Hematopoietic multipotent progenitor cell treated with erythropoietin and hydrocortisone succinate and interleukin-3 and kit ligand, for 15 days (in vitro differentiated cells): Measurements from ENCODE around the gene TRDMT1.

Experiments
- DNase-seq: peaks from one replicate; pipeline ENCODE4 v3.0.0-alpha.2; 2015; ENCODE audit warnings: low spot score

The TRDMT1 gene

DNA sequence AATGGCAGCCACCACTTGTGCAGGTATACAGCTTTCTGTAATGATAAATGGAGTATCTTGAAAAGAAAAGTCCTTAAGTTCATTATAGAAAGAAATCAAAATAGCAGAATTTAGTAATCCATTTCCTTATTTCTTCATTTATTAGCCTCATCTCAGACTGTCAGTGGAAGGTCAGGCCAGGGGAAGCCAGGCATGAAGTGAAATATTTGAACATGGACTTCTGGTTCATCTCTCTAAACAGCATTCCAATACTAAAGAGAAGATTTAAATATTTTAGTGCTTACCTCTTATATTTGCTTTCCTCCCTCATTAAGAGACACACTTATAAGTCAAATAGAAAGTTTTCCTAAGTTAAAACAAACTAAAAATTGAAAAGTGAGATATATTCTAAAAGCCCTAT, 26.8 kb downstream of the TRDMT1 start:
- DNase-seq, result no peak

DNA sequence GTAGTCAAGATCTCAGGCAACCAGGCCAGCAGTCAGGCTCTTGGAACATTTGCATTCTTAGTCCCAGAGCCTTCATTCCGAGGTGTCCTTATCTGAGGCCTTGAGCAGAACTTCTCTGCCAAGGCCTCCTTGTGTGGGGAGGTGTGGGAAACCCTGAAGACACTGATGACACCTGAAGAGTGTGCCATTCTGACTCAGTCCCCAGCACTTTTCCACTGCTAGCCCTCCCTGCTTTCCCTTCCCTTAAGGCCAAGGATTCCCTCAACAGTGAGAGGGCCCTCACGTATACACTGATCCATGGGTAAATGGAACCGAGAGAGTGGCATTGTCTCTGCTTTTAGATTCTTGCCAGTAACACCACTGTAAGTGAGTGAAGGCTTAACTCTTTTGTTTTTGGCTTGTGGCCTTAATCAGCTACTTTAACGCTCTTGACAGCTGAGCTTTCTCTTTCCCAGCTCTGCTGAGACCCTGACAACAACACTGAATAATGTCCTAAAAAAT, 30.3 kb downstream of the TRDMT1 start:
- no peak for DNase-seq

DNA sequence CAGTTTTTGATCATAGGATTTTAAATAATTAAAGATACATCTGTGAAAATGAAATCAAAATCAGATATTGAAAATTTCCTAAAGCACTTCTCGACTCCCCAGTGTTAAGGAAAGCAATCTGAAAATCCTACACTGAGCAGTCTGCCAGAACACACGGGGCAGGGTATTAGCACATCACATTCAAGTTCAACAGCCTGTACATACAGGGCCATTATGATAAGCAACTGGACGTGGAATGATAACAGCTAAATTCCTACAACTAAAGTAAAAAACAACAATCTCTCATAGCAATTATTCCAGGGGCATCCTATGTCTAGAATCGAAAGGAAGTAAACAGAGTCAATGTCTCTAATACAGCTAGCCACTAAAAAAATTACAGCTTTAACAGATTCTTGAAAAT, 31.7 kb downstream of the TRDMT1 start:
- no peak for DNase-seq

DNA sequence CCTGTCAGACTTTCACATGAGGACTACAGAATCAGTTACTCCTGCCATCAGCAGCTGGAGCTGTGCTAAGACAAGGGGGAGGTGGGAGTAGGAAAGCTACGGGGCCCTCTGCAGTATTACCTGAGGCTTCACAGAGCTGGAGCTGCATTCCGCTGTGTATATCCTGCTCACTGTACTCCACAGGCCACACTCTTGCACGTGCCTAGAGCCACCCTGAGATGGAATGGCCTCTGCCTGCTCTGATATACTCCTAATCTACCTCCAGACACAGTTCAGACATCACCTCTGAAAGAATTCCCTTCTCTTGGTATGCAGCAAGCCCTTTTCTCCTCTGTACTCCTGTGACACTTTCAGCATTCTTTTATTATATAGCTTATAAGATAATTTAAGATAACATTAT, 34.8 kb downstream of the TRDMT1 start:
- no peak for DNase-seq

DNA sequence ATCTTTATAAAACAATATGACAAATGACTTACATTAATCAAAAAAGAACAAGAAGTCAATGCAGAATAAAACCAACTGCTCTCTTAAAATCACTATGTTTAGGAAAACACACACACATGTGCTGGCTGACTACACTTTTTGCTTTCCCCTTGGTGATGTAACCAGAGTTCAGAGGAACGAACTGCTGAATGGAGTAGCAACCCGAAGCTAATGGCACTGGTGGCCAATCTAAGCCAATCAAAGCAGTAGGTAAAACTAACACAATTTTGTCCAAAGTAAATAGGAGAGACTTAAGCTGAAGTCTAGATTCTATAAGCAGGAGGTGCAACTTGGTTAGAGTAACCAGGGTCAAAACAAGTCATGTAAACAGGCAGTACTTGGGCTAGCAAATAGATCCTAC, 38.6 kb downstream of the TRDMT1 start:
- DNase-seq, result no peak

DNA sequence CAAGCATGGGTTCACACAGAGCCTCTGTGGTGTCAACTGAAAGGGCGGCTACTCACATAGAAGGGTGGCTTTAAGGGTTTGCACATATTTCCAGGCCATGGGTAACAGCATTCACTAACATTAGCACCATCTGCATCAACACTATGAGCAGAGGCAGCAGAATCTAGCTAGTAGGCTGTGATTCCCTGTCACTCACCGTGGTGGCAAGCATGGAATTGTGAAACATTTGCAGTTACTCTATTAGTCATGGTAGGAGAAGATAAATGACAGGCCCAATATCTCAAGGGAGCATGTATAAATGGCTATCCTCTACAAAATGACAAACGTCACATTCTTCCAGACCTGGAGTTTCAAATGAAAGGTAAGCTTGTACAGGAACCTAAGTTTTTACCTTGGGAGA, 39.7 kb downstream of the TRDMT1 start:
- DNase-seq, result no peak

DNA sequence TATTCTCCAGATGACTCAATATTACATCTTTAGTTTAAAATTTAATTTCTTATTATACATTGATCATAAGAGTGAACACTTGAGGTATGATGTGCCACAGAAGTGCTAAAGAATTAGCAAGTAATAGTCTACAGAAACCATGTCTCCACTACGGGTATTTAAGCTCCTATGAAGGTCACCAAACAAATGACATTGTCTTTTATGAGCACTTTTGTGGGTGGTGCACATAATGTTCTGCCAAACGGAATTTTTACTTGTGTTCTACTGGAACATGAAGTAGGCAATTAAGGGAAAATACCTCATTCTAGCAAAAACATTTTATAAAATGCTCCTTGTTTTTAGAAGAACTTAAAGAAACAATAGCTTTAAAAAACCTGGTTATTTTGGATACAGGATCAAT, 44.4 kb downstream of the TRDMT1 start:
- DNase-seq, result no peak

DNA sequence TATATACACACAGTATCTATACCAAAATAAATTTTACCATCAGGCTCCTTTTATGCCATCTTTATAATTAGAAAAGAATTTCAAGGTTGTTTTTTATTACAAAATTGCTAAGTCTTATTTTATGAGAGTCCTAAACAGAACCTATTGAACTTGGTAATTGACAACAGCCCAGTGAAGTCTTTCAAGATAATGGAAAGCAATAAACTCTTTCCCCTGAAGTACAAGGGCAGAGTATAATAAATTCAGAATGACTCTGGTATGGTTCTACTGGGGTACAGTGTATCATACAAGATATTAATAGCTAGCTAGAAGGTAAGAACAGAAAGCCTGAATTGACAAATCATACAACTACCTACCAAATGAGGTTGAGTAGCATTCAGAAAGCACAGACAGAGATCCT, 45.6 kb downstream of the TRDMT1 start:
- DNase-seq, result no peak

DNA sequence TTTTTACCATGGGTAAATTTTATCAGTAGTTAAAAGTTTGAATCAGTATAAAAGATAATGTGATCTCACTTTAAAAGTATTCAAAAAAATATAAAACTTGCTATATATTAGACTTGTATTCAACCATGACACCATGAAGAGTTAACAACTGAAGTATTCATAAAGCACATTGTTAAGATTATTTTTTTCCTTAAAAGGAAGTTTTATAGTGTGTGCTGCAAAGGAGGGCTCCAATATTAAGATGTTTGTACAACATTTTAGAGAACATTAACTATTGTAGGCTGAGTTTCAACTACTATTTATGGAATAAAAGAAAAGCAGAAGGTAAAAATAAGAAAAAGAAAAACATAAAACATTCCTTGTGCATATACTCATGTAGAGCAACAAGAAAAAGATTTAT, 47.4 kb downstream of the TRDMT1 start:
- DNase-seq, result no peak

DNA sequence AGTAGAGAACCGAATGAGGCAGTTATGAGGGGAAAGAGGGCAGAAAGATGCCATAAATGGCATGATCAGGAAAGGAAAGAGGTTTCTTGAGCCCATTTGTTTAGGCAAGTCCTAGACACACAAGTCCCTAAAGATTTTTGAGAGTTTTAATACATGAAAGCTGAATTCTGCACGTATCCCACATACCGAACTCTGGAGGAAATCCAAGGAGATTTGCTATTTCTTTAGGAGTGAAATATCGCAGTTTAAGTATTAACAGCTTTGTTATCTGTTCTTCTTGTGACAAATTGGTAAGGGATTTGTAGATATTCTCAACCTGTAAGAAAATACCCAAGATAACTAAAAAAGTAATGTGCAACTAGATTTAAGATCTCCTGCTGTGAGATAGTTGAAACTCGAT, 48.2 kb downstream of the TRDMT1 start:
- no peak for DNase-seq

DNA sequence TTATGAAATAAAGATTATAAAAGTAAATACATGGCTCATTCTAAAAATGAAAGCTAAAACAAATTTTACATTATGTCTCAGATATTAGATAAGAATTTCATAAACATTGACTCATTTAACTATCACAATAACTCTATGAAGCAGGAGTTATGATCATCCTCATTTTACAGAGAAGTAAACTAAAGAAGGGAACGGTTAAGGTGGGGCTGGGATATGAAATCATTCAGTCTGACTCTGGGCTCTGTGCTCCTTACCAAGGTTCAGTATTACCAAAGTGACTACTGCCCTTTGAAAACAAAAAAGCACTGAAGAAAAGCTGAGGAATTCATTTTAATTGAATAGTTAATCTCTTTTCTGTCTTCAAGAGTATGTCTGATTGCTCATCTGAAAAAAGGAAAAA, 49.8 kb downstream of the TRDMT1 start:
- DNase-seq, result no peak

DNA sequence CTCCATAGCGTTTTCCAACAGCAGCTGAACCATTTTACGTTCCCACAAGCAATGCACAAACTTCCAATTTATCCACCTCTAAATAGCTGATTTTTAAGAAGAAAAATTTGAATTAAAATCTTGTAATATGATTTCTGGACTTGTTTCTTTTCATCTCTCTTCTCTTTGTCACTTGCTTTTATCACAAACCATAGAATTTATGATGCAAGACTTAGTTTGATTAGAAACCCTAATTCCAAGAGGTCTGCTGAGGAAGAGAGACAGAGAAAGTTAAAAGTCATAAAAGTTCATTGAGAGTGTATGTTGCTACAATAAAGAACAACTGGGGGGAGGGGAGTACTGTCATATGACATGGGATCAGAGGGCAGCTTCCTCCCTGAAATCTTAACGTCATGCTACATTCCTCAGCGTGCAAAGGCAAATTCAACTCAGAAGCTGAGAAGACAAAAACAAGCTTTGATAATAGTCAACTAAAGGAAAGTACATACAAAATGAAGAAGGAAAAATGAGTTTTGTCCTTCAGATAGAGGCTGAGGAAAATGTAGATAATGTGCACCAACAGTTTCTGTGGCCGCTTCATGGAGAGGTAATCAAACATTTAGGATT, 53.5 kb downstream of the TRDMT1 start:
- DNase-seq, result no peak

DNA sequence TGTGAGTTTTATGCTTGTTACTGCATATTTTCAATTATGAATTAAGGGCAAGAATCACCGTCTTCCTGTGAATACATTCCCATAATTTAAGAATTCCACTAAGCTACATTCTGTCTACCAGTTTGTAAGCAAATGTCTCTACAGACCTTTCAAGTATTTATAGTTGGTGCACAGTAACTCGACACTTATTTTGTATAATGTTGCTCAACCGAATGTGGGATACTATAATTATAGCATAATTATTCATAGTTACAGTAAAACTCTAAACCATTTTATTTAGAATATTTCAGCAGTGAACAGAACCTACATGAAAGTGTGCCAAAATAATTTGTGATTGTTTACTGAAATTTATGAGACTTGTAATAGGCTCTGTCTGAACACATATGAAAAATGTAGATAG, 54.6 kb downstream of the TRDMT1 start:
- no peak for DNase-seq

DNA sequence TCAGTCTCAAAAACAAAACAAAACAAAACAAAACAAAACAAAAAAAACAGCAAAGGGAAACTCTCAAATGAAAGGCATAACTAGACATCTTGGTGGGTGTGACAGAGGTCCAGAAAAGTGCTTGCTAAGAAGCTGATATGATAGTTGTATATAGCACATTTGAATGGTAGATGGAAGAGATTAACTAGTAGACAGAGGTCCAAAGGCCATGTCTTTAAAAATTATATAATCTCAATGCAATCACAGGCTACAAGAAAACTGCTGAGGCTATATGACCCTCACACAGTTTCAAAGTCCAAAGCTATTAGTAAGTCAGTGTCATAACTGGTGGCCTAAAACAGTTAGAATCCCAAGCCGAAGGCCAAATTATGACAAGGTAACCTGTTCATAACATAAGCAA, 56.2 kb downstream of the TRDMT1 start:
- no peak for DNase-seq

DNA sequence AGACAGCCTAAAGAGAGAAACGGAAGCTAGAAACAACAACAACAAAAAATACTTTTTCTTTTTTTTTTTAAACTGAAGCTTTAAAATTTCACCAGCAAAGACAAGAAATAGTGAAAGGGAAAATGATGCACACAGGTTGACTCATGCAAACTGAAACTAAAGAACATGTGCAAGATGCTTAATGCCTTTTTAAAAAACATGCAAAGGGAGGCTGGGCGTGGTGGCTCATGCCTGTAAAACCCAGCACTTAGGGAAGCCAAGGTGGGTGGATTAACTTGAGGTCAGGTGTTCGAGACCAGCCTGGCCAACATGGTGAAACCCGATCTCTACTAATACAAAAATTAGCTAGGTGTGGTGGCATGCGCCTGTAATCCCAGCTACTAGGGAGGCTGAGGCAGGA, 56.7 kb downstream of the TRDMT1 start:
- DNase-seq, result no peak

DNA sequence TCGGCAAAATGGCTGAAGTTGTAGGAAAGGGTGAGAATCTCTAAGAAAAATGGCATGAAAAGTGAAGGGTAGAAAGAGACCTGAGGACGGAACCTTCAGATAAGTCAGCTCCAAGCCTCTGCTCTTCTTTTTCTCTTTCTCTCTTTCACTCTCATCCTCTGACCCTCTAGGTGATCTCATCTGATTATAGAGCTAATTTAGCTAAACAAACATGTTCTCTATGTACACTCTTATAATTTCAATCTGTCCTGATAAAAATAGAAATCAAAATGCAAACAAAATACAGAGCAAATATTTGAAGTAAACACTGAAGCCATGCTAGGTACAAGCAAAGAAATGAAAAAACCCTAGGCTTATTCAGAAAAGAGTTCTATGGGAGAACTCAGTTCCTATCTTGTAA, 57.4 kb downstream of the TRDMT1 start:
- no peak for DNase-seq

DNA sequence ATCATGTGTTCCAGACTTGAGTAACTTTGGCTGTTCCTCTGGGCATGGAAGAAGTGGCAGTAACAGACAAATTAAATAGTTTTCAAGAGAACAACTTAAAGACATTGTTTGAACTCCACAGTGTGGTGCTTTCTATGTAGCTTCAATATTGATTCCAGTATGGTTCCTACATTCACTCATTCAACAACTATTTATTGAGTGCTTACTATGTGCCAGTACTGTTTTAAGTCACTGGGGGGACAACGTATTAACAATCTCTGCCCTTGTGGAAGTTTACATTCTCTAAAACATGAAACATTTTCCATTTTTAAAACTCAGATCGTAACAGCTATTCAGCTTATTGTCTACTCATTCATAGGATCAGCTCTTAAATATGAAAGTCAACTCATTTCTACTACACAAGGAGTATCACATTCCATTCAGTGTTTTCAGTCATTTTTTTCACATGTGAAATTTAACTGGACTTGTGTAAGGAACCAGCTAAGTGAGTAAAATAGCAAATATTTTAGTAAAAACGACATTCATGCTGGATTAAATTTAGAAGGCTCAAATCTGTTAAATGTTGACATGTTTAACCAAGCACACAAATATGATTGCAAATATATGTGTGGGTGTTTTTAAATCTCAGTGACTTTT, 58.3 kb downstream of the TRDMT1 start:
- no peak for DNase-seq

DNA sequence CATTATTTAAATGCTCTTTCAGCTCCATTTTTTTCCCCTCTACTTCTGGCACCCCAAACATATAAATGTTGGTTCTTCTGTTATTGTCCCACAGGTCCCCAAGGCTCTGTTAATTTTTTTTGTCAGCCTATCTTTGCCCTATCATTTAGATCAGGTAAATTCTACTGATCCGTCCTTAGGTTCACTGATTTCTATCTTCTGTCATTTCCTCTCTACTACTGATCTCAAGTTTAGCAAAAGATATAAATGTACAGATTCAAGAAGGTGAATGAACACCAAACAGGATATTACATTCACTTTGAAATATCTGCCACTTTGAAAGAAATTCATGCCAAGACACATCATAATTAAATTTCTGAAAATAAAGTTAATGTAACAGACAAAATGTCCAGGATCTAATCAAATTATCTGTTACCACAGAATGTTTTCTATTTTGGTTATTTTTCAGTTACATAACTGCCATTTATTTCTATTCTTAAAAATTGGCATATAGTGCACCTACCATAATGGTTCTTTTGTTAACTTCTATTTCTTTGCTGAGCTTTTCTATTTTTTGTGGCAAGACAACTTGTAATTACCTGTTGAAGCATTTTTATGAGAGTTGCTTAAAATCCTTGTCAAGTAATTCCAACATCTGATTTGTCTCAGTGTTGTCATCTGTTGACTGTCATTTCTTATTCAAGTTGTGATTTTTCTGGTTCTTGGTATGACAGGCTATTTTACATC, 59.8 kb downstream of the TRDMT1 start:
- no peak for DNase-seq

DNA sequence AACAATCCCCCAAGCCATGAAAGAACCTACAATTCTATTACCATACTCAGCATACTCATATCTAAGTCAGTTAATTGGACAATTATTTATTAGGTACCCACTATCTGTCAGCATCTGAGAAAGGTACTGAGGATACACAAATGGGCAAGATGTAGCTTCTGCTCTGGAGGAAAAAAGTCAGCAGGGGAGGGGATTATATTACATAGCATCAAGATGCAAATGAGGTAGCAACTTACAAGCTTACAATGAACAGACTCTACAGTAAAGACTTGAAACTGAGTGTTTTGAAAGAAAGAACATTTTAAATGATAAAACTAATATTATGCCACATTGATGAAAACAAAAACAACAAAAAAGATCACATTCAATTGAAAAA, 61.1 kb downstream of the TRDMT1 start:
- DNase-seq, result no peak

DNA sequence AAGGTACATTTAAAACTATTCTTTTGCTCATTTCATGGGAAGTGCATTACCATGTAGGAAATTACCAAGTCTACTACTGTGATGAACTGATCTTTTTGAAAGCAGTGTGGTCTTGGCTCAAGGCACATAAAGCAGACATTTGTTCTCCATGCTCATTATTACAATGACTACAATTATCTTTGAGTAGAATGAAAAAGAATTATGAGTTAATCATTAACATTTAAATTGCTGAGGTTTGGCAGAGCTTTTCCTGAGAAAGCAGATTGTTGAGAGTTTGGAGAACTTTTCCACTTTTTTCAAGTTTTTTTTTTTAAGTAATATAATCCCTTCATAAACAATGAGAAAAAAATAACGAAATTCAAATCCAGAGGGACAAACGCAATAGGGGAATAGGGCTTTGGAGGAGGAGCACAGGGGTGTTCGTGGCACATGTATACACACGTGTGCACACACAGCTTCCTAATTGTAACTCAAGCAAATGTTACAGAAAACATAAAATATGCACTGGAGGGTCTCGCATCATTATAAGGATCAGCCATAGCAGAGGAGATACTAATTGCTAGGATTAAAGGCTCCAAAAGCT, 62.9 kb downstream of the TRDMT1 start:
- no peak for DNase-seq

DNA sequence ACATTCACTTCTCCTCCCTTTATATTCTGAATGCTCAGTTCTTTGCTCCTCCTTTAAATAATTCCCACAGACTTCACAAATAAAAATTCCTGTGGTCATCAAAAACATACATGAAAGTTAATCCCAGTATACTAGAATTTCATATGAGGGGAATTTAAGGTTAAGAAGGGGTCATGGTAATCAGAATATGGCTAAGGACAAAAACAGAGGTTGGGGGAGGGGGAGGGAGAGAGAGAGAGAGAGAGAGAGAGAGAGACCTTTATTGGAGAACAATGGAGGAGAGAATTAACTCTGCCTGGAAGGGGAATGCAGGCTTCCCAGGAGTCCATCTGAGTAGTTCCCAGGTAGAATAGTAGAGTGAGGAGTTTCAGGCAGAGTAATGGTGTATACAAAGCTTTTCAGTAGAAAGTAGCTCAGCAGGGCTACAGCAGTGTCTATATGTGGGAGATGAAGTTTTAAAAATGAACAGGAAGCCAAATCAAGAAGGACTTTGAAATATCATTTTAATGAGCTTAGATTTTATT, 66.7 kb downstream of the TRDMT1 start:
- DNase-seq, result no peak

DNA sequence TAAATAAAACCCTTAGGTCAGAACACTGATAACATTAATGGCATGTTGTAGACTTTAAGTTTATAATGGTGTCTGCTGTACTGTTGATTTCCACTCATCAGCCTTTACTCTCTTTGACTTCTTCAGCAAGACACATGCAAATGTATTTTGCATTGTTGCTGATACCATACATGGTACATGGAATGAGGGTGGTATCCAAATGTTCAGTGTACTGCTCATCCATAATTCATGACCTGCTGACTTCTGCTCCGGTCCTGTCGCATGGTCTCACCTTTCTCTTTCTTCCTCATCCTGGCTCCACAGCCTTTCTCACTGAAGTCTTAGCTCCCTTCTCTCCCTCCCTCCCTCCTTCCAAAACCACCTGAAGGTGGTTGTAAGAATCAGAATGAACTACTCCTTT, 67.2 kb downstream of the TRDMT1 start:
- no peak for DNase-seq

DNA sequence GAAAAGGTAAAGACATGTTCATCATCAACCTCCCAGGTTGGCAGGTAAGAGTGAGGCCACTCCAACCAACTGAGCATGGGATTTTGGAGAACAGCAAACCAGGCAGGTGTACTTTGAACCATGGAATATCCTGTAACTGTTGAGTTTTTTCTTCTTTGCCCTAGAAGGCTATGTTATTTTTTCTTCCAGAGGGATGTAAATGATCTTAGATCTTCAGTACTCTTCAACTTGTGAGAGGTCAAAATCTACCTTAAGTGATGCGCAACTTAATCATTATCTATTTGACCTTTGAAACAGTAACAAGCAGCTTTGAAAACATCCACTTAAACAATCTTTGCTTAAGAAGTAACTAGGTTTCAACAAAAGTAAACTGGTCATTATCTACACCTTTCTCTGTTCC, 71.7 kb downstream of the TRDMT1 start, which contains the start of gene CUBN:
TSS of gene CUBN (minus strand) at position 71 of the 400 bp plus-strand sequence. CDS start at position 25, 46 bp downstream.
- no peak for DNase-seq
